Measurements from ENCODE around the gene LYZL2.
A peak's percentile ranks its signal among the peaks of the same experiment; 100 is the strongest.

Gene LYZL2

DNA sequence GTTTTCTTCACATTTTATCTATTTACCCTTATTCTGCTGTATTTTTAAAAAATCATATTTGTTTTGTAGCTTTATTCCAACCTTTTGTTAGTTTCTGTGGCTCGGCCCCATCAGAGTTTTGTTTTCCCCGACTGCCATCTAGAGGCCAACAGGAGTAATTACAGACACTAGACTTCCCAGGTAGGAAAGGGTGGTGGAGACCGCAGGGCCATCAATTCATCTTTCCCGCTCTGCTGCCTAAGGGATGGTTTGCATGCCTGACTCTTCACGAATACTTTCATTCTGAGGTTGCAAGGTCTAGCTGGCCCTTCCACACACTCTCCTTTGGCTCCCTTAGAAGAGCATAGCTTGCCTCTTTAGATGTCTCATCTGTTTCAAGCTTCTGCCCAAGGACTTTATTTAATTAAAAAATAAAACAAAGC is 38.3 kb downstream of the LYZL2 start:
- H3K9ac ChIP-seq = no peak overlapping the region
- no peak overlapping the region for H3K27ac ChIP-seq
- no peak overlapping the region for H3K4me2 ChIP-seq
- H3K27me3 ChIP-seq (ENCODE audit: insufficient read depth, low read depth) = no peaks in the 10 kb centered on the region
- peak; percentile 96 for TF ChIP-seq CTCF (conservative IDR thresholded peaks at IDR 0.05; ENCODE audit: low read depth, low read length)
- no peaks in the 10 kb centered on the region for H3K36me3 ChIP-seq (ENCODE audit: insufficient read depth)
- H4K20me1 ChIP-seq (ENCODE audit: insufficient read depth) = no peaks in the 10 kb centered on the region
- no peak overlapping the region for H3K4me3 ChIP-seq (IDR thresholded peaks at IDR 0.05; ENCODE audit: insufficient read depth, low read depth, low read length)
- no peaks in the 10 kb centered on the region for H3K4me1 ChIP-seq (ENCODE audit: low read depth, poor library complexity, severe bottlenecking)
- H2AFZ ChIP-seq (ENCODE audit: low read depth) = peak overlapping the region; percentile 23; the same call in 1 of the 2 replicates
- no peaks in the 10 kb centered on the region for H3K79me2 ChIP-seq (ENCODE audit: insufficient read depth, low read depth)

DNA sequence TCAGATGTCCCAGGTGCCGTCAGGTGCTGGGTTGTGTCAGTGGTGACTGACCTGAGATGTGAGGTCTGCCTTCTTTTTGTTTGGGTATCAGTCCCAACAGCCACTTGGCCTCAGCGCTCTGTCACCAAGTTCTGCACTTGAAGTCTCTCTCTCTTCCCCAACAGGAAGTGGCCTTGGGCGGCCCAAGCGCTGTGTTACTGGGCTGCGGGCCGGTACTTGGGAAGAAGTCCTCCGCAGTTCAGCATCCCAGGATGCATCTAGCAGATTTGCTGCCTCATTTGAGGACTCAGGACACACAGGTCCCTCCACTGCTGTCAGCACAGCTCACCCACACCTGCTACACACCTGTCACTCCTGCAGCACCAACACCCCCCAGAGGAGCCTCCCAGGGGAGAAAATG is 40.1 kb downstream of the LYZL2 start:
- Histone ChIP-seq H3K79me2 (ENCODE audit: insufficient read depth, low read depth) (no peaks in the 10 kb centered on the region), H3K4me1 (ENCODE audit: low read depth, poor library complexity, severe bottlenecking) (peaks cover 2% of the 10 kb centered on the region), H3K27ac (no peak overlapping the region), H3K36me3 (ENCODE audit: insufficient read depth) (no peaks in the 10 kb centered on the region), H3K9ac (no peak overlapping the region), H3K27me3 (ENCODE audit: insufficient read depth, low read depth) (no peaks in the 10 kb centered on the region), H4K20me1 (ENCODE audit: insufficient read depth) (no peaks in the 10 kb centered on the region), H3K4me3 (IDR thresholded peaks at IDR 0.05; ENCODE audit: insufficient read depth, low read depth, low read length) (no peak overlapping the region), H2AFZ (ENCODE audit: low read depth) (no peak overlapping the region), H3K4me2 (no peak overlapping the region)
- TF ChIP-seq CTCF (conservative IDR thresholded peaks at IDR 0.05; ENCODE audit: low read depth, low read length) = no peak

DNA sequence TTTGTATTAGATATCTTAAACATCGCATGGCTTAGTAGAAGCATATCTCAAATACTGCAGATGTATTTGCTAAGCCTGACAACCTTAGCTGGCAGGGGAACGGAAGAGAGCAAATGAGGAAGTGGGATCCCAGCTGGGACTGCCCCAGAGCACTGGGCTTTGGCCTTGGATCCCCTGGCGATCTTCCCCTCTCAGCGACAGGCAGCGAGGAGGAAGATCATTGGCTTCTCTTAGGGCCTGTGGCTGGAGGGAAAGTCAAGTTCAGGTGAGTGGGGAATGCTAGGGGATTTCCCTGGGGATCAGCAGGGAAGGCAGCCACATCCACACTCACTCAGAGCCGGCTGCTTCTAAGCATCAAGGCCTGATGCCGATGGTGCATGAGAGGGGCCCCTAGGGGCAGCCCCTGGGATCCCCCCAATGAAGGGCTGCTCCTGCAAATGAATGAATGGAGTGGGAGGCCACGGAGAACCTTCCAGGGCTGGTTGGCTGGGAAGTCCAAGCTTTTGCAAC is 42.0 kb downstream of the LYZL2 start:
- Histone ChIP-seq H4K20me1 (ENCODE audit: insufficient read depth) (no peaks in the 10 kb centered on the region), H2AFZ (ENCODE audit: low read depth) (no peak overlapping the region), H3K9ac (no peak overlapping the region), H3K27me3 (ENCODE audit: insufficient read depth, low read depth) (no peaks in the 10 kb centered on the region), H3K79me2 (ENCODE audit: insufficient read depth, low read depth) (no peaks in the 10 kb centered on the region), H3K4me1 (ENCODE audit: low read depth, poor library complexity, severe bottlenecking) (peaks cover 20% of the 10 kb centered on the region), H3K4me3 (IDR thresholded peaks at IDR 0.05; ENCODE audit: insufficient read depth, low read depth, low read length) (no peak overlapping the region), H3K27ac (no peak overlapping the region), H3K36me3 (ENCODE audit: insufficient read depth) (no peaks in the 10 kb centered on the region), H3K4me2 (no peak overlapping the region)
- TF ChIP-seq CTCF (conservative IDR thresholded peaks at IDR 0.05; ENCODE audit: low read depth, low read length) = no peak

GRCh38 chr10:30586828-30587227 is 42.7 kb downstream of the LYZL2 start:
- Histone ChIP-seq H3K79me2 (ENCODE audit: insufficient read depth, low read depth) (no peaks in the 10 kb centered on the region), H4K20me1 (ENCODE audit: insufficient read depth) (no peaks in the 10 kb centered on the region), H3K27ac (no peak overlapping the region), H3K4me2 (no peak overlapping the region), H3K9ac (no peak overlapping the region), H3K4me1 (ENCODE audit: low read depth, poor library complexity, severe bottlenecking) (peaks cover 21% of the 10 kb centered on the region), H2AFZ (ENCODE audit: low read depth) (no peak overlapping the region), H3K4me3 (IDR thresholded peaks at IDR 0.05; ENCODE audit: insufficient read depth, low read depth, low read length) (no peak overlapping the region), H3K27me3 (ENCODE audit: insufficient read depth, low read depth) (no peaks in the 10 kb centered on the region), H3K36me3 (ENCODE audit: insufficient read depth) (no peaks in the 10 kb centered on the region)
- no peak for TF ChIP-seq CTCF (conservative IDR thresholded peaks at IDR 0.05; ENCODE audit: low read depth, low read length)

Measured in KMS-11 (cell line).